IMR-90 (cell line): ENCODE data around the gene PGA3. TPM values are rescaled to one million over a fixed set of nuclear protein-coding genes. Genes with fewer than 3 reads are reported as not detected.
"Not testable (repeated sequence)": the region's sequence is repeated elsewhere in the genome, so short reads cannot be mapped to it uniquely, and the experiment has no call there.

Source experiments
- ATAC-seq: fragments of 200-7000 bp; cut with Tn5 transposase; 2 replicates; pipeline ENCODE4 v1.9.1; 2020; ENCODE audit warnings: low read depth, mild to moderate bottlenecking, moderate library complexity
- BruUV-seq: library from RNA; stranded (reverse); fragments of 400-500 nt; replicated peaks from 2 replicates; lab custom pipeline; 2021; lab: Mats Ljungman, UMichigan
- CTCF ChIA-PET: fragments of 300-600 bp; formaldehyde crosslinking; extraction: SDS; loops from one replicate; lab custom pipeline; 2021; ENCODE audit warnings: antibody characterized with exemption; lab: Yijun Ruan, JAX
- POLR2A ChIA-PET: fragments of 300-600 bp; sonication (Branson Sonifier 250); formaldehyde crosslinking; loops from one replicate; lab custom pipeline; 2022; ENCODE audit warnings: antibody characterized with exemption; ENCODE audit not compliant: unreplicated experiment; lab: Charles Lee
- DNase-seq: peaks from one replicate; pipeline ENCODE4 v3.0.0; 2013
- H2AFZ ChIP-seq: replicated peaks from 2 replicates; pipeline ENCODE3; 2013; ENCODE audit warnings: low read length, mild to moderate bottlenecking; ENCODE audit not compliant: poor library complexity
- H2AK5ac ChIP-seq: 2 replicates; pipeline ENCODE4 v1.6.1; 2013; ENCODE audit warnings: low read depth, low read length, inconsistent platforms
- H2AK9ac ChIP-seq: replicated peaks from 2 replicates; pipeline ENCODE3; 2013; ENCODE audit warnings: mild to moderate bottlenecking, low read depth, low read length, moderate library complexity; ENCODE audit not compliant: poor library complexity
- H2BK120ac ChIP-seq: 2 replicates; pipeline ENCODE4 v1.6.1; 2013; ENCODE audit warnings: low read depth, low read length, inconsistent platforms
- H2BK15ac ChIP-seq: 3 replicates; pipeline ENCODE4 v1.6.1; 2013; ENCODE audit warnings: low read depth, low read length, inconsistent platforms
- H2BK20ac ChIP-seq: 2 replicates; pipeline ENCODE4 v1.6.1; 2013; ENCODE audit warnings: low read depth, mild to moderate bottlenecking, inconsistent platforms, low read length, moderate library complexity
- H2BK5ac ChIP-seq: 2 replicates; pipeline ENCODE4 v1.6.1; 2013; ENCODE audit warnings: mild to moderate bottlenecking, low read depth, low read length, inconsistent platforms; ENCODE audit not compliant: poor library complexity, severe bottlenecking
- H3K14ac ChIP-seq: replicated peaks from 2 replicates; pipeline ENCODE4 v1.6.1; 2013; ENCODE audit warnings: low read depth, low read length, inconsistent platforms
- H3K18ac ChIP-seq: 2 replicates; pipeline ENCODE4 v1.6.1; 2013; ENCODE audit warnings: low read depth, low read length, control low read depth
- H3K23ac ChIP-seq: 2 replicates; pipeline ENCODE4 v1.6.1; 2013; ENCODE audit warnings: low read depth, low read length, inconsistent platforms
- H3K27ac ChIP-seq: 2 replicates; pipeline ENCODE4 v1.5.1; 2013; ENCODE audit warnings: mild to moderate bottlenecking, control low read depth, low read length; ENCODE audit not compliant: insufficient read depth
- H3K27me3 ChIP-seq: 2 replicates; pipeline ENCODE4 v1.6.1; 2013; ENCODE audit warnings: low read length; ENCODE audit not compliant: control insufficient read depth, insufficient read depth
- H3K36me3 ChIP-seq: 2 replicates; pipeline ENCODE4 v1.6.1; 2013; ENCODE audit warnings: low read length, mixed read lengths; ENCODE audit not compliant: control insufficient read depth, insufficient read depth
- H3K4ac ChIP-seq: 2 replicates; pipeline ENCODE4 v1.6.1; 2013; ENCODE audit warnings: low read depth, low read length, inconsistent platforms
- H3K4me1 ChIP-seq: 2 replicates; pipeline ENCODE4 v1.6.1; 2013; ENCODE audit warnings: low read length, mixed read lengths; ENCODE audit not compliant: control insufficient read depth, insufficient read depth
- H3K4me2 ChIP-seq: 2 replicates; pipeline ENCODE4 v1.6.1; 2013; ENCODE audit warnings: low read depth, mild to moderate bottlenecking, control low read depth, low read length, moderate library complexity
- H3K4me3 ChIP-seq: 2 replicates; pipeline ENCODE4 v1.5.1; 2013; ENCODE audit warnings: low read depth, mild to moderate bottlenecking, control low read depth, low read length, moderate library complexity; ENCODE audit not compliant: insufficient read depth
- H3K56ac ChIP-seq: 2 replicates; pipeline ENCODE4 v1.6.1; 2013; ENCODE audit warnings: low read length, inconsistent platforms; ENCODE audit not compliant: insufficient read depth; ENCODE audit errors: extremely low read depth
- H3K79me1 ChIP-seq, 2 experiments: 2 replicates each; pipeline ENCODE4 v1.6.1; 2013; ENCODE audit warnings: low read length in 2 of 2, inconsistent platforms in 1 of 2, low read depth in 1 of 2
- H3K9ac ChIP-seq: 2 replicates; pipeline ENCODE4 v1.6.1; 2013; ENCODE audit warnings: low read depth, low read length, control low read depth
- H3K9me1 ChIP-seq: 2 replicates; pipeline ENCODE4 v1.6.1; 2013; ENCODE audit warnings: low read length, inconsistent platforms; ENCODE audit not compliant: insufficient read depth
- H3K9me3 ChIP-seq: 2 replicates; pipeline ENCODE4 v1.6.1; 2013; ENCODE audit warnings: low read length; ENCODE audit not compliant: control insufficient read depth, insufficient read depth
- H4K20me1 ChIP-seq: 2 replicates; pipeline ENCODE4 v1.6.1; 2013; ENCODE audit warnings: low read length, inconsistent platforms; ENCODE audit not compliant: insufficient read depth
- H4K5ac ChIP-seq: 2 replicates; pipeline ENCODE4 v1.6.1; 2013; ENCODE audit warnings: mild to moderate bottlenecking, low read depth, low read length, control low read depth
- H4K8ac ChIP-seq, 2 experiments: 2 replicates each; pipeline ENCODE4 v1.6.1; 2013; ENCODE audit warnings: low read depth in 2 of 2, low read length in 2 of 2, control low read depth in 1 of 2, inconsistent platforms in 1 of 2
- H4K91ac ChIP-seq: 2 replicates; pipeline ENCODE4 v1.6.1; 2013; ENCODE audit warnings: low read depth, low read length, inconsistent platforms; ENCODE audit not compliant: insufficient read depth
- BHLHE40 ChIP-seq: fragments of 150-350 bp; IDR thresholded peaks from 2 replicates; pipeline ENCODE4 v1.6.1; 2016; ENCODE audit warnings: mild to moderate bottlenecking, low read depth, low read length
- WGBS, 2 experiments: methylation state at CpG; one replicate each; pipeline versions ENCODE4 v1.1.5 to v1.1.7; 2013; ENCODE audit warnings: missing lambda C conversion rate in 2 of 2; ENCODE audit not compliant: insufficient read length in 1 of 2; ENCODE audit errors: extremely low coverage in 2 of 2; 5-methylcytosine and 5-hydroxymethylcytosine counted together
- dilution Hi-C: fragments of 300-500 bp; cut with HindIII; formaldehyde crosslinking; loops from one replicate; pipeline ENCODE4 v1.14.3; 2018; ENCODE audit warnings: low sequenced_read_pairs; ENCODE audit not compliant: unreplicated experiment
- in situ Hi-C: fragments of 300-500 bp; cut with MboI; formaldehyde crosslinking; loops from 3 replicates; pipeline ENCODE4 v1.14.3; 2019; ENCODE audit warnings: low sequenced_read_pairs, inconsistent platforms, mixed read lengths
- intact Hi-C: fragments of 100-400 bp; cut with micrococcal nuclease; formaldehyde crosslinking; loops from 2 replicates; pipeline ENCODE4 v1.10.0; 2022
- polyA plus RNA-seq, 3 experiments: library from polyadenylated mRNA; depleted of rRNA; stranded (reverse); fragments of >200 nt; gene quantifications; 2 replicates each; pipeline ENCODE4 v1.2.3, GENCODE V29; 2012; ENCODE audit warnings: low replicate concordance in 1 of 3
- total RNA-seq: library from RNA; depleted of rRNA; stranded (reverse); fragments of >200 nt; gene quantifications from 2 replicates; pipeline ENCODE4 v1.2.3, GENCODE V29; 2012

The PGA3 gene
- total and polyA plus RNA-seq, 2 of the 4 experiments (the other 2 are of a cell fraction), result 0.18 TPM; not detected in 1

DNA sequence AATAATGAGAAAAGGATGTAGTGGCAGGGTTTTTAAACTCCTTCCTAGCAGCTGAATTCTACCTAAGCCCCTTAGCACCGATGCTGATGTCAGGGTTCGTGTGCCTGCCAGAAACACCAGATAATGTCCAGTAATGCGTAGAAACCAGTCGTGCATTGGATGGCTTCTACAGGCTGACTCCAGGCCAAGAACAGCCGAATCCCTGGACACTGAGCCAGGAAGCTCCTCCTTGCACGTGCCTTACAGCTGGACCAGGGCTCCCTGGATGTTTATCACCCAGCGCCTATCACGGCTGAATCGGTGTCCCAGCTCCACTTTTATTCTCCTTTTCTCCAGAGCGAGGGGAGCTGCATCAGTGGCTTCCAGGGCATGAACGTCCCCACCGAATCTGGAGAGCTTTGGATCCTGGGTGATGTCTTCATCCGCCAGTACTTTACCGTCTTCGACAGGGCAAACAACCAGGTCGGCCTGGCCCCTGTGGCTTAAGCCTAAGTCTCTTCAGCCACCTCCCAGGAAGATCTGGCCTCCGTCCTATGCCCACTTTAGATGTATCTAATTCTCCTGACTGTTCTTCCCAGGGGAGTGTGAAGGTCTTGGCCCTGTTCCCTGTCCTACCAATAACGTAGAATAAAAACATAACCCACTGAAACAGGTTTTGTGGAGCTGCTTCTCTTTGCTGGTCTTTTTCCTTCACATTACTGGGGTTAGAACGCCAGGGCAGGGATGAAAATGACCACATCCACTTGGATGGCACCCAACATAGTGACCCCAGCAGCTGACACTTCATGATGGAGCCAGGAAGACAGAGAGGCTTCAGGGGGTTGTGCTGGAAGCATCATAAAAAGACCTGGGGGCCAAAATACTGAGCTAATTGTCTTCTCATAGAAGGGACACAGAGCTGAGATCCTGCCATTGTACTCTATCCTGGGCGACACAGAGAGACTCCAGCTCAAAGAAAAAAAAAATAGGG is 47.8 kb downstream of the PGA3 start:
- WGBS, 2 experiments, result 38% methylated on average over 5 of the region's 20 CpGs; no CpG with 5 or more reads in 1 of the 2 experiments
- H2BK20ac ChIP-seq, H3K23ac ChIP-seq, dilution Hi-C loops, H2AFZ ChIP-seq, H3K9me1 ChIP-seq, CTCF ChIA-PET, POLR2A ChIA-PET, H3K4me3 ChIP-seq, H3K18ac ChIP-seq, ATAC-seq, H3K27me3 ChIP-seq, H2AK9ac ChIP-seq, BruUV-seq, H3K27ac ChIP-seq, H3K56ac ChIP-seq, H3K79me1 ChIP-seq, H2BK15ac ChIP-seq, intact Hi-C loops, H3K9ac ChIP-seq, H4K8ac ChIP-seq, in situ Hi-C loops, H3K9me3 ChIP-seq, H3K4me1 ChIP-seq, H3K4ac ChIP-seq, H4K20me1 ChIP-seq, H2BK5ac ChIP-seq, H4K5ac ChIP-seq, H2BK120ac ChIP-seq, H3K36me3 ChIP-seq, H4K91ac ChIP-seq, H3K14ac ChIP-seq, H2AK5ac ChIP-seq, H3K4me2 ChIP-seq: not testable (repeated sequence)
- TF ChIP-seq BHLHE40, result peak; percentile 37; the same call in 1 of the 2 replicates
- peak; percentile 17 for DNase-seq

DNA sequence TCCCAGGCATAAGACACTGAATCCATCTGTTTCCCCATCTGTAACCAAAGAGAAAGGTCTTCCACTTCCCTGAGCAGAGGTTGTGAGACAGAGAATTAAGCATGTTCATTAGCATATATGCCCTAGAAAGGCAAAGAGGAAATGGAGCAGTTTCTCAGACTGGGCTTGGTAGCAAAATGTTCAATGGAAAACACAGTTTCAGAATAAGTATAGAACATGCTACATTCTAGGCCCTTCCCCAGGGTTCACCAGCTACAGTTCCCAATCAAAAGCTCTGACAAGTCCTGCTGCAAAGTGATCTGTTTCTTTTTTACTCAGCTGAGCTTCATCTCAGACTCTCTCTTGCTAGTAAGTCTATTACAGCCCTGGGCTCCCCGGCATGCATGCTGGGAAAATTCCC is 49.0 kb downstream of the PGA3 start:
- intact Hi-C loops, H3K27ac ChIP-seq, H2AFZ ChIP-seq, H4K91ac ChIP-seq, H3K23ac ChIP-seq, H3K56ac ChIP-seq, H3K4me2 ChIP-seq, H3K27me3 ChIP-seq, POLR2A ChIA-PET, H2BK5ac ChIP-seq, DNase-seq, dilution Hi-C loops, ATAC-seq, H2BK15ac ChIP-seq, CTCF ChIA-PET, H2AK9ac ChIP-seq, H3K9me1 ChIP-seq, H3K36me3 ChIP-seq, in situ Hi-C loops, H2BK20ac ChIP-seq, H2AK5ac ChIP-seq, H3K9me3 ChIP-seq, BruUV-seq, H3K4me3 ChIP-seq, H3K79me1 ChIP-seq, H3K14ac ChIP-seq, H3K4ac ChIP-seq, H4K20me1 ChIP-seq, H3K18ac ChIP-seq, H3K4me1 ChIP-seq, H2BK120ac ChIP-seq, H3K9ac ChIP-seq, H4K5ac ChIP-seq, H4K8ac ChIP-seq: not testable (repeated sequence)
- no CpG with 5 or more reads among the region's 1 CpG for WGBS, 2 experiments
